Tibial artery (tissue), 4 donors: ENCODE results near the gene RIMS1.
A peak's percentile ranks its signal among the peaks of the same experiment; 100 is the strongest.

Experiments used
- DNase-seq, 2 donors: peaks; one replicate each; pipeline ENCODE4 v3.0.0-alpha.2; 2019
- H3K27ac ChIP-seq, 2 donors: fragments of 200-600 bp; sonication (generic) in 1 of 2; 1 replicate in 1 of 2; 2 replicates in 1 of 2; pipeline ENCODE4 v1.5.1; 2018 to 2019; ENCODE audit warnings: mild to moderate bottlenecking in 1 of 2
- H3K27me3 ChIP-seq, 2 donors: fragments of 200-600 bp; sonication (generic) in 1 of 2; one replicate each; pipeline versions ENCODE4 v1.5.1 to v1.6.0; 2016 to 2019
- H3K36me3 ChIP-seq, 3 donors: fragments of 200-600 bp; sonication (generic) in 2 of 3; one replicate each; pipeline ENCODE4 v1.5.1; 2016 to 2019; ENCODE audit warnings: mild to moderate bottlenecking in 2 of 3
- H3K4me1 ChIP-seq, 4 donors: fragments of 200-600 bp; sonication (generic) in 2 of 4; 1 replicate in 3 of 4; 2 replicates in 1 of 4; pipeline ENCODE4 v1.5.1; 2016 to 2019
- H3K4me3 ChIP-seq, 2 donors: fragments of 200-600 bp; sonication (generic) in 1 of 2; 1 replicate in 1 of 2; 2 replicates in 1 of 2; pipeline ENCODE4 v1.5.1; 2018 to 2019; ENCODE audit warnings: mild to moderate bottlenecking in 2 of 2
- H3K9me3 ChIP-seq, 3 donors: fragments of 200-600 bp; sonication (generic) in 1 of 3; one replicate each; pipeline ENCODE4 v1.5.1; 2016 to 2019
- CTCF ChIP-seq, 2 experiments: fragments of 200-600 bp in 1 of 2; fragments of 450-650 bp in 1 of 2; IDR thresholded peaks; one replicate each; pipeline ENCODE4 v1.5.1; 2017 to 2019; ENCODE audit warnings: antibody characterized with exemption in 2 of 2, mild to moderate bottlenecking in 1 of 2, moderate library complexity in 1 of 2
- intact Hi-C: fragments of 100-400 bp; cut with DNase I; formaldehyde crosslinking; loops from one replicate; pipeline ENCODE4 v1.15.0; 2023; ENCODE audit warnings: low total_unique reads

RIMS1 gene

DNA sequence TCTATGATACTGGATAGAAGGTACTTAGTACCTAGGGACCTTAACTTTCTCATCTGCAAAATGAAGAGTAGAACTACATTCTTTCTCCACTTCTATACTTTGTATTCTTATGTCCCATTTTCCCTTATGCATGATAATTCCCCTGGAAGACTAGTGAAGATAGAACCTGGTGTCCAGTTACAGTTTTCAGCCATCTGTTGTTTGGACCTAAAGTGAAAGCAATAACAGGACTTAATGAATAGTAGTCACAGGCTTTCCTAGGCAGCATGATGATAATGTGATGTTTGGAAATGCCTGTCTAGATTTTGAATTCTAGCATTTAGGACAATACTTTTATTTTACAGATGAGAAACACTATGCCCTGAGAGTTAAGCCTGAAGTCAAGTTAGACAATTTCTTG is 153.8 kb downstream of the RIMS1 start:
- intact Hi-C loops = no loop called here
- Histone ChIP-seq H3K27me3 (no peaks in the 10 kb centered on the region), H3K4me1 (no peaks in the 10 kb centered on the region), H3K9me3 (no peaks in the 10 kb centered on the region), H3K4me3 (no peak overlapping the region), H3K27ac (no peak overlapping the region), H3K36me3 (no peaks in the 10 kb centered on the region)
- DNase-seq = no peak
- TF ChIP-seq CTCF (IDR thresholded peaks at IDR 0.05) = no peak

GRCh38 chr6:72042088-72042487 is 155.7 kb downstream of the RIMS1 start:
- H3K36me3 ChIP-seq = no peaks in the 10 kb centered on the region
- intact Hi-C loops = no loop called here
- no peak overlapping the region for H3K27ac ChIP-seq
- DNase-seq = no peak
- no peak overlapping the region for H3K4me3 ChIP-seq
- no peaks in the 10 kb centered on the region for H3K27me3 ChIP-seq
- no peaks in the 10 kb centered on the region for H3K9me3 ChIP-seq
- TF ChIP-seq CTCF (IDR thresholded peaks at IDR 0.05) = peak; percentile 26 to 42
- no peaks in the 10 kb centered on the region for H3K4me1 ChIP-seq

- DNase-seq = no peak
- peaks cover 0 to 11% (median 0%) of the 10 kb centered on the region in 4 donors for H3K4me1 ChIP-seq
- H3K36me3 ChIP-seq = no peaks in the 10 kb centered on the region
- intact Hi-C loops = no loop called here
- no peak overlapping the region for H3K4me3 ChIP-seq
- H3K27ac ChIP-seq = no peak overlapping the region
- H3K9me3 ChIP-seq = no peaks in the 10 kb centered on the region
- no peak for TF ChIP-seq CTCF (IDR thresholded peaks at IDR 0.05)
- H3K27me3 ChIP-seq = no peaks in the 10 kb centered on the region
Observed at GRCh38 chr6:72048080-72048479, 161.7 kb downstream of the RIMS1 start.

DNA sequence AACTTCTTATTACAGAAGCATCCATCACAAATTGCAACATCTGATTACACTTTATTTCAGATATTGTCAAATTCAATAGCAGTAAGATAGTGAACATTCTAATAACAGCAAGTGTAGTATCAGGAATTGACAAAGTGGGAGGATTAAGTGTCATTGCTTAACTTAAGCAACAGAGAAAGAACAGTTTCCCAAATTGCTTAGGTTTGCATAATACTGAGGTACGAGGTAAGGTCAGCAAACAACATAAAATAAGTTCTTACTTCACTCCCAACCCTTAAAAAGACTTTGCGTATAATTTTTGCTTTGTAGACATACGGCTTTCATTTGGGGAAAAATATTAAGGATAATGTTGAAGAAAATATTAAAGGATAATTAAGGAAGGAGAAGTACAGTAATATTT is 163.0 kb downstream of the RIMS1 start:
- no peak for TF ChIP-seq CTCF (IDR thresholded peaks at IDR 0.05)
- DNase-seq = no peak
- intact Hi-C loops = no loop called here

GRCh38 chr6:72061286-72061685 is 174.9 kb downstream of the RIMS1 start:
- intact Hi-C loops = no loop called here
- H3K4me1 ChIP-seq = no peaks in the 10 kb centered on the region
- H3K27ac ChIP-seq = no peak overlapping the region
- no peak for TF ChIP-seq CTCF (IDR thresholded peaks at IDR 0.05)
- H3K4me3 ChIP-seq = no peak overlapping the region
- no peaks in the 10 kb centered on the region for H3K9me3 ChIP-seq
- DNase-seq = no peak
- no peaks in the 10 kb centered on the region for H3K36me3 ChIP-seq
- H3K27me3 ChIP-seq = no peaks in the 10 kb centered on the region

More for the DNA sequence above, 163.0 kb downstream of the RIMS1 start:
- Histone ChIP-seq H3K27me3 (no peaks in the 10 kb centered on the region), H3K9me3 (no peaks in the 10 kb centered on the region), H3K4me3 (no peak overlapping the region), H3K27ac (no peak overlapping the region), H3K36me3 (no peaks in the 10 kb centered on the region), H3K4me1 (peaks cover 0 to 11% (median 0%) of the 10 kb centered on the region in 4 donors)

GRCh38 chr6:72064399-72064975 is 178.1 kb downstream of the RIMS1 start:
- no peak overlapping the region for H3K27ac ChIP-seq
- no peak overlapping the region for H3K4me3 ChIP-seq
- TF ChIP-seq CTCF (IDR thresholded peaks at IDR 0.05) = no peak
- H3K36me3 ChIP-seq = no peaks in the 10 kb centered on the region
- H3K27me3 ChIP-seq = no peaks in the 10 kb centered on the region
- intact Hi-C loops = no loop called here
- DNase-seq = no peak
- no peaks in the 10 kb centered on the region for H3K4me1 ChIP-seq
- no peaks in the 10 kb centered on the region for H3K9me3 ChIP-seq
